CMK (cell line): Measurements from ENCODE around the gene MPG.

Experiments used
- DNase-seq: peaks from one replicate; pipeline ENCODE4 v3.0.0-alpha.2; 2010; ENCODE audit warnings: low read depth

MPG gene

GRCh38 chr16:83781-84615 is 6.0 kb downstream of the MPG start:
- DNase-seq, result peak; percentile 33

DNA sequence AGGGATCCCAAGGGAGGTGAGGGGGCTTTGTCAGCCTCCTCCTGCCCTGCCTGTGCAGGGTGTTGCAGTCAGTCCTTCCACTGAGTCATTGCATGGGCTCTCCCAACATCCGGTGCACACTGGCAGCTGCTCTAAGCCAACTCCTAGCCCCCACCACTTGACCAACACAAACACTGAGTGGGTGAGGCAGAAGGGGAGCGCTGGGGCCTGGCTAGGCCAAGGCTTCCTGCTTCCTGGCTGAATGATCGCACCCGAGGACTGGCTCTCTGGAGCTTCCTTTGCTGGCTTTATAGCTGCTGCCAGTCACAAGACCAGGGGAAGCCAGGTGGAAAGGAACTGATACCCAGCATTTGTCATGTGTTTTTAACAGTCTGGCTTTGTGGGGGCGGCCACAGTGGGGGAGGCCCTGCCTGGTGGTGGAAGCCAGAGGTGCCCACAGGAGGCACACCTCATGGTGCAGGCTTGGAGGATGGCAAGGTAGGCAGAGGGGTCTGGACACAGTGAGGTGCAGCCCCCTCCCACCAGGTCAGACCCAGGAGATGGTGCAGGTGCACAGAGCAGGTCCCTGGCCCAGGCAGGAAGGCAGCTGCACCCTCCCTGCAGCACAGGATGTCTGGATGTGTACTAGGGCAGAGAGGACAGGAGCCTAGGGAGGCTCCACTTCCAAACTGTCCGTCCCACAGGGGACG is 6.8 kb downstream of the MPG start:
- peak; percentile 72 for DNase-seq

DNA sequence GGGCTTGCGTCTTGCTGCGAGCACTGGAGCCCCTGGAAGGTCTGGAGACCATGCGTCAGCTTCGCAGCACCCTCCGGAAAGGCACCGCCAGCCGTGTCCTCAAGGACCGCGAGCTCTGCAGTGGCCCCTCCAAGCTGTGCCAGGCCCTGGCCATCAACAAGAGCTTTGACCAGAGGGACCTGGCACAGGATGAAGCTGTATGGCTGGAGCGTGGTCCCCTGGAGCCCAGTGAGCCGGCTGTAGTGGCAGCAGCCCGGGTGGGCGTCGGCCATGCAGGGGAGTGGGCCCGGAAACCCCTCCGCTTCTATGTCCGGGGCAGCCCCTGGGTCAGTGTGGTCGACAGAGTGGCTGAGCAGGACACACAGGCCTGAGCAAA is 7.4 kb downstream of the MPG start:
- DNase-seq, result no peak

- no peak for DNase-seq
Observed at GRCh38 chr16:85865-86264, 7.8 kb downstream of the MPG start.

GRCh38 chr16:86483-86952 is 8.5 kb downstream of the MPG start:
- no peak for DNase-seq

- no peak for DNase-seq
Observed at GRCh38 chr16:88613-89012, 10.6 kb downstream of the MPG start.

DNA sequence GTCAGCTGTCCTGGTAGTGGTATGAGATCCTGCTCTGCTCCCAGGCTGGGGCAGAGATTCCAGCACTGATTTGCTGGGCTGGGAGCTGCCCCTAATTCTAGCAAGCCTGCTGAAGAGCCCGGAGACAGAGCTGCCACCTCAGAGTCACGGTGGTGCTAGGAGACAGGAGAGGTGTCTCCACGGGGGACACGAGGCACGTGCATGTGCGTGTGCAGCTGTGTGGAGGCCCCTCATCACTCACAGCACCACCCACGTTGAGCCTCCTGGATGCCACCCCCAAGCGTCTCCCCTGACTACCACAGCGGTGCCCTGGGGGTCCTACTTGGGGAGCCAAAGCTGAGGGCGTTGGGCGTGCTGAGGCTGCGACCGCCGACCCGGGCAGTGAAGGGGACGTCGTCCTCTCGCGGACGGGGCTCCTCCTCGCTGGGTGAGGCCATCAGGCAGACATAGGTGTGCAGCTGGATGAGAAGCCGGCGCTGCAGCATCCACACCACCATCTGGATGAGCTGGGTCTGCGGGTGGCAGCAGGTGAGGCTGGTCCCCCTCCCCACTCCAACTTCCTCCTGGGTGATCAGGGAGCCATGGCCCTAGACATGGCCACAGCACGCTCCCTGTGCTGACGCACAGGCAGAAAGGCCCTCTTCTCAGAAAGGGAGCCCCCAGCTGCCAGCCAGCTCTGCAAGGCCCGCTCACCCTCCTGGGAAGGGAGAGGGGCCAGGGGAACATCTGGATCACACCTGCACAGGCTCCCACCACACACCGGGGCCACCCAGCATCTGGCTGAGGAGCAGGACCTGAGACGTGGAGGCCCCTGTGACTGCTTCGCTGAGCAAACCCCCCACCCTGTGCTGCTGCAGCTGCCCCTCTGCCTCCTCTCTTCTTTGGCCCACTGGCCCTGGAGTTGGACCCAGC is 11.6 kb downstream of the MPG start:
- no peak for DNase-seq

DNA sequence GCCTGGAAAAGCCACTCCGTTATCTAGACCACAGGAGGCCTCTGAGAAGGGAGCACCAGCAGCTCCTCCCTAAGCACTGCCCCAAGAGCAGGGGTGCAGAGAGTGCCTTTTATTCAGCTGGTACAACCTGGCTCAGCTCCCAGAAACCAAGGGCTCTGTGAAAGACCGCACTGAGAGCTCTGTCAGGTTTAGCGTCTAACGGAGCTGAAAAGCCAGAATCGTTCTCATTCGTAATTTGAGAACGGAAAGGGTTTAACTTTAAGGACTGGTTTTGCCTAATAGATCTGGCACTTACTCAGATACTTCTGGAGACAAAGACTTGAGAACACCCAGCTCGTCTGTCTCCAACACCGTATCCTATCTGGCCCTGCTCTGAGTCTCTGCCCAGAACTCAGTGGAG is 13.5 kb downstream of the MPG start:
- DNase-seq, result no peak

DNA sequence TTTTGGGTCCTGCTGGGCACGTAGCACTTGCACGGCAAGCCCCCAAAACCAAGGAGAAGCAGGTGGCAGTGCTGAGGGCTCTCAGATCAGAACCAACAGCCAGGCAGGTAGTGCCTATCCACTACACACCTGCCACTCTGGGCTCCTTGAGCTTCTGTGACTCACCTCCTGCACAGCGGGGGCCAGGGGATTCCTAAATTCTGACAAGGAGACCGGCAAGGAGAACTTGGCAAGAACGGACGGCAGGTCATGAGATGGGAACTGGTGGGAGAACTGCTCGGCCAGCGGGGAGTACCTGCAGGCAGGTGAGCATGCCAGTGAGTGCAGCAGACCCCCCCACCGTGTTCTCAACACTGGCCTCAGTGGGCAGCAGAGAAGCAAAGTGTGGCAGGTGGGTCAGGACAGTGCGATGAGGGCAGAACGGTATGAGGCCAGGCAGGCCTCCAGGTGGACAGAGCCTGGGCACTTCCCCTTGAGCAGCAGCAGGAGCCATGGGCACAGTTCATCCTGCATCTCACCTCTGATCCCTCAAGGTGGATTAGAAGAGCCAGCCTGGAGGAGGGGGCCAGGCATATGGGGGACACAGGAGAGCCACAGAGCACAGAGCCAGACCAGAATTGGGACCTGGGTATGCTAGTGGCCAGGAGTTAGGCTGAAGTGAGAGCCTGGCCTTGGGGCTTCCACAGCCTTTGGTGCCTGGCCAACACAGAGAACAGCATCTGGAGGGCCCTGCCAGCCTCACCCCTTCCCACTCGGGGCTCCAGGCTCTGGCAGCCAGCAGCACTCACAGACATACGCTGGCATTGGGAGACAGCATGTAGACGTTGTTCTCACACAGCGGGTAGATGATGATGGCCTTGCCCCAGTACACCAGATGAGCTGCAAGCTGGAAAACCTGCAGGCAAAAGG is 14.7 kb downstream of the MPG start:
- DNase-seq, result no peak

GRCh38 chr16:94918-95265 is 16.9 kb downstream of the MPG start:
- DNase-seq, result no peak

DNA sequence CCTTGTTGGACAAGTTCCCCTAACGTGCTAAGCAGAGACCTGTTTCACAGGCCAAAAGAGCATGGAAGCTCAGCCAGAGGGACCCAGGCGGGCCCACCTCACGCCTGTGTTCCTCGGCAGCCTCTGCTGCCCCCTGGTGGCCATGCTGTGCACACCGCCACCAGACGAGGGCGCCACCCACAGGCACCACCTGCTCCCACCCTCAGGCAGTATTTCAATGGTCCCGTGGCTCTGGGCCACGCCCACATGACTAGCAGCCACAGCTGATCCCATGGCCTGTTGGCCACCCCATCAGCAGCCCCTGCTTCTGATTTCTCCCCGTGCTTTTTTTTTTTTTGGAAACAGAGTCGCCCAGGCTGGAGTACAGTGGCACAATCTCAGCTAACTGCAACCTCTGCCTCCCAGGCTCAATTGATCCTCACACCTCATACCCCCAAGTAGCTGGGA is 18.9 kb downstream of the MPG start:
- peak; percentile 68 for DNase-seq

DNA sequence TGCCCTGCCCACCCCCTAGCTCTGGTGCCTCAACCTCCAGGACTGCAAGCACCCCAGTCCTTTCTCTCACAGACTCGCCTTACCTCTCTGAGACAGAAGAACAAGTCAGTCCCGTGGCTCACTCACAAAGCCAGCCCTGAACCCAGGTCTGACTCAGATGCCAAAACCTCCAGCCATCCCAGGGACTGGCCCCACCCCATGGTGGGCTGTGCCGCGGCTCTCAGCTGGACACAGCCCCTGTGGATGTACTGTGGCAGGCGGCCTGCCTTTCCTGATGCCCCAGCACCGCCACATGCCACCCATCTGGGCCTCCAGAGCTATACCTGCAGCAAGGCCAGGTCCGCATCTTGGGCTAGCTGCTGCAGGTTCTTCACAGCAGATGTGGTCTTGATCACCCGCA is 19.8 kb downstream of the MPG start:
- DNase-seq, result no peak

DNA sequence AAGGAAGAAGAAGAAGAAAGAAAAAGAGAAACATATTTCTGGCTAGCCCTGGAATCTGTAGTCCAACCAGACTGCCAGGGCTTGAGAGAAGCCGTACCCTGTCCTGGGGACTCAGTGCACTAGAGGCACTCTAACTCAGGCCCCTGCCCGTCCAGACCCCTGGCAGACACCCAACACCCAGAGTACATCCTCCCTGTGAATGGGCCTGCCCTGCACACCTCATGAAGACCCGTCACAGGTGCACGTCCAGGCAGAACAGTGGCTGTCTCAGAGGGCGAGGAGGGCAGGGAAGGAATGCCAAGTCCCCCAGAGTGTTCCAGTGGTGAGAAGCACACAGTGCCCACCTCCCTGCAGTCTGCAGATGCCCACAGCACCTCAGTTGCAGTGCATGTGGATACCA is 23.0 kb downstream of the MPG start:
- DNase-seq, result no peak

- DNase-seq, result no peak
Observed at GRCh38 chr16:101586-101985, 23.6 kb downstream of the MPG start.

DNA sequence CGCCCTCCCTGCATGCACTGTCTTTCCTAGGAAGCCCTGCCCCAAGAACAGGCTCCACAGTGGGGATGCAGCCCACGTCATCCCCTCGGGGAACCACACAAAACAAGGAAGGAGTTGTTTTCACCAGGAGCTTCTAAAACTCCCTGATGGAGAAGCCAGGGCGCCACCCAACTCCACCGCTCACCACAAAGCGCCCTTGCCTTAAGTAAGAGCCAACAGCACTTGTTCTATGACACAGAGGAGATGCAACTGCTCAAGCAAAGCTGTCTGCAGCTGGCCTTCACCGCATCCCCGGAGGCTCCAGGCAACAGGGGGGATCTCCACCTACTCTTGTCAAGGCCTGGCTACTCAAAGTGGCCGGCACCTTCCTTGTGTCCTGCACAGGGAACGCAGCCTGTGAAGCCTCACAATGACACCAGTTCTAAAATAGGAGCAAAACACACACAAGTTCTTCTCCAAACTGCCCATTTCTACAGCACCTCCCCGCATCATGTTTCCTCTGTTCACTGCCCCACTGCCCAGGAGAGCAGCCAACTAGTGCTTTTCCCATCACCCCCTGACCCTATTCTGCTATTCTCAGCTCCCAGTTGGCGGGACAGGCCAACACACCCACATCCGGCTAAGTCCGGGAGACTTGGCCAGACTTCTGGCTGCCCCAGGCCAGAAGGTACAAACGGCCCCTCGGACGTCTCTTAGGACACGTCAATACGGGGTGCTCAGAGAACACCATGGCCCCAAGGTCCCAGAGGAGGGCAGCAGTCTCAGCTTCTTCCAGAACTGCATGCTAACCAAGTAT is 24.2 kb downstream of the MPG start:
- no peak for DNase-seq

- no peak for DNase-seq
Observed at GRCh38 chr16:104355-104754, 26.3 kb downstream of the MPG start.

GRCh38 chr16:104928-105327 is 26.9 kb downstream of the MPG start:
- no peak for DNase-seq

GRCh38 chr16:105521-105920 is 27.5 kb downstream of the MPG start:
- no peak for DNase-seq

DNA sequence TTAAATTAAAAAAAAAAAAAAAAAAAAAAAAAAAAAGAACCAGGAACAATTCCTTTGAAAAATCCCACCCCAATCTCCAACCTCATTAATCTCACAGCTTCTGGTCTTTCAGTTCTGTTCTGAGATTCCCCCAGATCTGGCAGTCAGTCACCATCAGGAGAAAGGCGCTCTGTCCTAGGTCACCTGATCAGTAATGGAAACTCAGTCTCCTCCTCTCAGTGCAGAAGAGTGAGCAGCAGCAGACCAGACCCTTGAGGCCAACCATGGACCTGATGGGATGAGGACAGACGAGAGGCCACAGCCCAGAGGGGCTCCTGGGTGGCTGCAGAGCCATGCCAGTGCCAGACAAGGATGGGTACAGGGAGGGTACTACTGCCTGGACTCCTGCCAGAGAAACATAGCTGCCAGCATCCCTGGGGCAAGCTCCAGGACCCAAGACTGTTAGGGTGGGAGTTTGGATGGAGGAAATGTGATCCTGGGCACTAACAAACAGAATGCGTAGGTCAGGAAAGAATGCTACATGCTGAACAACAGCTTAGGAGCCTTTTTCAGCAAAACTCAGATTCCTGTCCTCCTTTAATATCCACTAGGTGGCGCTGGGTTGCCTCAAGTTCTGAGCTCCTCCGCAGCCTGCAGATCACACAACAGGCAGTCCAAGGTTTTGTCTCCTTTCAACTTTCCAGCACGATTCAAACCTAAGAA is 28.7 kb downstream of the MPG start:
- DNase-seq, result no peak
